Medulla oblongata (tissue), 1 donor: ENCODE results near the gene FUT1.
A peak's percentile ranks its signal among the peaks of the same experiment; 100 is the strongest.

Source experiments
- DNase-seq: peaks from one replicate; pipeline ENCODE4 v3.0.0-alpha.2; 2015; ENCODE audit errors: extremely low spot score

FUT1 gene

GRCh38 chr19:48741129-48741999, 11.1 kb downstream of the FUT1 start:
- DNase-seq, result no peak

GRCh38 chr19:48740164-48740972, 12.1 kb downstream of the FUT1 start, which contains the start of gene RASIP1:
Gene RASIP1 (minus strand): TSS chr19:48740610. CDS start chr19:48740282, 328 bp downstream.
- no peak for DNase-seq

- no peak for DNase-seq
These were observed 12.9 kb downstream of the FUT1 start for GRCh38 chr19:48739404-48740163.

GRCh38 chr19:48738557-48739403, 13.7 kb downstream of the FUT1 start:
- DNase-seq, result peak; percentile 66

GRCh38 chr19:48737360-48737998, 15.0 kb downstream of the FUT1 start:
- no peak for DNase-seq

- DNase-seq, result no peak
These were observed 17.3 kb downstream of the FUT1 start for GRCh38 chr19:48735031-48735615.

- DNase-seq, result no peak
These were observed 17.8 kb downstream of the FUT1 start for GRCh38 chr19:48734625-48735024.

GRCh38 chr19:48731452-48731851, 21.0 kb downstream of the FUT1 start:
- DNase-seq, result no peak

GRCh38 chr19:48728911-48729664, 23.4 kb downstream of the FUT1 start:
- no peak for DNase-seq

GRCh38 chr19:48726556-48726955, 25.9 kb downstream of the FUT1 start:
- DNase-seq, result no peak

- DNase-seq, result peak; percentile 76
These were observed 27.4 kb downstream of the FUT1 start for GRCh38 chr19:48724796-48725753.

- DNase-seq, result no peak
These were observed 30.2 kb downstream of the FUT1 start for GRCh38 chr19:48722196-48722708.

- DNase-seq, result peak; percentile 100
These were observed 31.7 kb downstream of the FUT1 start for GRCh38 chr19:48720613-48721296.

- DNase-seq, result no peak
These were observed 32.2 kb downstream of the FUT1 start for GRCh38 chr19:48720251-48720612.

- DNase-seq, result no peak
These were observed 32.9 kb downstream of the FUT1 start, which contains the start of gene MAMSTR for GRCh38 chr19:48719263-48720171. Gene MAMSTR (minus strand): TSS chr19:48719725. CDS start chr19:48719031, 694 bp downstream.

GRCh38 chr19:48718711-48719231, 33.7 kb downstream of the FUT1 start:
- no peak for DNase-seq
